NCI-H1417 (cell line): ENCODE data around the gene METTL5.
"Not testable (repeated sequence)": the region's sequence is repeated elsewhere in the genome, so short reads cannot be mapped to it uniquely, and the experiment has no call there.

Source experiments
- DNase-seq, 3 experiments: peaks; one replicate each; lab custom pipeline; 2025; lab: John Stamatoyannopoulos, UW

Gene METTL5

DNA sequence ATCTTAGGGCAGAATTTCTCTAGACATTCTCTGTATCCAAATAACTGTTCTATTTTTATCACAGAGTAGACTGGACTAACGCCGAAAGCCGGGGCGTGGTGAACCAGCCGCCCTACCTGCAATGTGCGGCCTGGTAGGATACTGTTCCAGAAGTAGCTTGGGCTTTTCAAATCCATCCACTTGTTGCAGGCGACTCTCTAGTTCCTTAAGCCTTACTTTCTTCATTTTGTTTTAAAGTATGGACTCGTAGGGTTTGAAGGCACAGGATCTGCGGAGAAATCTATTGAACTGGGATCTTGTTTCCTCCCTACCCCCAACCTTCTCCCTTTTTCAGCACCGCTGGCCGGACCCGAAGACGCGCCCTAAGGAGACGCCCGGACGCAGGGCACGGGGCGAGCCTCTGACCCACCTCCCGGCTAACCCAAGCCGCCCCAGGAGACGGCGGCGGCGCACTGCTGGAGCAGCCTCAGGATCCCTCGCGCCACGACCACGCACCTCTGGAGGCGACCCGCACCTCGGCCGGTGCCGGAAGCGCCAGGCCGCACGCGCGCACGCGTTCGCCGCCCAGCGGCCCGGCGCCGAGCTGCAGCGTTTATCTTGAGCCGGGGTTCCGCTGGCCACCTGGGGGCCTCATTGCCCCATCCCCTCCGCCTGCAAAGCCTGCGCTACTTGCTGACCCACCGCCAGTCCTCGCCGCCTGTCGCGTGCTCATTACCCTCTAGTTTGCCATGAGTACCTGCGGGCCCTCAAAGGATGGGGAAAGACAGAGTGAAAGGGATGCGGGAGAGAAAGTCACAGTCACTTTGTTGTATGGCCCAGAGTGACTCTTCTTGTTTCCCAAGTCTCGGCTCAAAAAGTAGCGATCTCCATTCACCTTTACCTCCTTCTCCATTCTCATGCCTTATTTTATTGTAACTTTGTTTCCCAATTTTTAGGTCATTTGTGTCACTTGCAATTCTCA lies at the start of gene METTL5:
TSS of gene METTL5 (minus strand) at position 533 of the 961 bp plus-strand sequence. CDS start at position 225, 308 bp downstream.
- peak; percentile 56 to 78 (median 63) for DNase-seq

DNA sequence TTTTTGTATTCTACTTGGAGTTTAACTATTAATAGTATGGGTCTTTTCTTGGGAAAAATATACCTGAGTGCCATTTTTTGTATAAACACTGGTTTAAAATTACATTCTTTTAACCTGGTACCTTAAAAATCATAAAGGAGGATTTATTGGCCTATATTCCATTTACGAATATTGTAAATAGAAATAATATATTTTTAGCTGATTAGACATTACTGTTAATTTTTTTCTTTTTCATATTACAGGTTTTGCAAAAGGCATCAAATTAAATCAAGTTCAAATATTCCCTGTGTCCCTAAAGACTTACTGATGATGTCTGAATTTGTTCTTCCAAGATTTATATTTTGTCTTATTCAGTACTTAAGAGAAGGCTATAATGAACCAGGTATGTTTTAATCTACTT lies 47.3 kb upstream of the METTL5 start:
- no peak for DNase-seq

DNA sequence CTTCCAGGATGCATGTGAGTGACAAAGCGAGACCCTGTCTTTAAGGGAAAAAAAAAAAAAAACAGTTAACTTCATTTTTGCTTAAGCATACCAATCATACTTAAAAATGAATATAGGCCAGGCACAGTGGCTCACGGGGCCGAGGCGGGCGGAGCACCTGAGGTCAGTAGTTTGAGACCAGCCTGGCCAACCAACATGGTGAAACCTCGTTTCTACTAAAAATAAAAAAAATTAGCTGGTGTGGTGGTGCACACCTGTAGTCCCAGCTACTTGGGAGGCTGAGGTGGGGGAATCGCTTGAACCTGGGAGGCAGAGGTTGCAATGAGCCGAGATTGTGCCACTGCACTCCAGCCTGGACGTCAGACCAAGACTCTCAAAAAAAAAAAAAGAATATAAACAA lies 46.7 kb upstream of the METTL5 start:
- not testable (repeated sequence) for DNase-seq

DNA sequence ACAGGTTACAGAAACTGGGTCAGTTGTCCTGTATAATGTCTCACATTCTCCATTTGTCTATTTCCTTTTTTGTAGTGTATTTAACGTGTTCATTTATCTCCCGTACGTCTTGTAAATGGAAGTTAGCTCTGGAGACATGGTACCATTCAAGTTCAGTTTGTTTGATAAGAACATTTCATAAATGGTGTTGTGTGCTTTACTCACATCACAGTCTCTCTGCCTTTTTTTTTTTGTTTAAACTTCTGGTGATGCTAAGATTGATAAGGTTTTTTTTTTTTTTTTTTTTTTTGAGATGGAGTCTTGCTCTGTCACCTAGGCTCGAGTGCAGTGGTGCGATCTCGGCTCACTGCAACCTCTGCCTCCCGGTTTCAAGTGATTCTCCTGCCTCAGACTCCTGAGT lies 44.2 kb upstream of the METTL5 start:
- DNase-seq, result no peak

DNA sequence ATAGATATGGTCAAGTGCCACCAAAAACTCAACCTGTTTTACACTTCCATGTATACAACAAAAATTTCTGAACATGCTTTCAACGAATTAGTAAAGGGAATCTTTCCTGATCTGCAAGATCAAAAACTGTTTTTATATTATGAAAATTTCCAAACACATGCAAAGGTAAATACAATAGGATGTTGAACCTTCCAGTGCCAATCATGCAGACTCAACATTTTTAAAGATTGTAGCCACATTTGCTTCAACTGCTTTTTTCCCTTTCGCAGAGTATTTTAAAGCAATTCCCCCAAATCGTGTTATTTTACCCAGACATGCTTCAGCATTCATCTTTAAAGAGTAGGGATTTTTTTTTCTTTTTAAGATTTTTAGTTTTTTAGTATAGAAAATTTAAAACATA lies 42.9 kb upstream of the METTL5 start:
- DNase-seq, result no peak

DNA sequence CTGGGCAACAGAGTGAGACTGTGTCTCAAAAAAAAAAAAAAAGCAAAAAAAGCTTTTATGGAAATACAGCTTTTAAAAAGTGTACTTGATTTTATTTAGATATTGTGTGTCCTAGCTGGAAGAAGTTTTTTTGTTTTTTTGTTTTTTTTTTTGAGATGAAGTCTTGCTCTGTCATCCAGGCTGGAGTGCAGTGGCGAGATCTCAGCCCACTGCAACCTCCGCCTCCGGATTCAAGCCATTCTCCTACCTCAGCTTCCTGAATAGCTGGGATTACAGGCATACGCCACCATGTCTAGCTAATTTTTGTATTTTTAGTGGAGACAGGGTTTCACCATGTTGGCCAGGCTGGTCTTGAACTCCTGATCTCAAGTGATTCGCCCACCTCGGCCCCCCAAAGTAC lies 41.5 kb upstream of the METTL5 start:
- DNase-seq, result not testable (repeated sequence)

DNA sequence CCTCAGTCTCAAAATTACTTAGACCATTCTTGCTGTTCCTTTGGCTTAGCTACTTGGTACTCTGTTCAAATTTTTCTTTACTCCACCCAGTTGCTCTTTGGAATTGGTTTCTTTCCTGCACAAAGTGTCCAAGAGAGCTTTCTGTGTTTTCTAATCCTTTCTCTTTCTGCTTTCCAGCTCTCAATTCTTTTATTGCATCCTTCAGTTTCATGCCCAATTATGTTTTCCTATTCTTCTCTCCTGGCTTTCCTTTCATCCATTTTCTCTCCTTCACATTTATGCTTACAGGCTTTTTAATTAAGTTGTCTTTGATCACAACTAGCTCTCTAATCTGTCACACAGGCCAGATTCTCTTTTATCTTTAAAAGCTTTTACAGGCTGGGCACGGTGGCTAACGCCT lies 40.8 kb upstream of the METTL5 start:
- DNase-seq, result no peak

DNA sequence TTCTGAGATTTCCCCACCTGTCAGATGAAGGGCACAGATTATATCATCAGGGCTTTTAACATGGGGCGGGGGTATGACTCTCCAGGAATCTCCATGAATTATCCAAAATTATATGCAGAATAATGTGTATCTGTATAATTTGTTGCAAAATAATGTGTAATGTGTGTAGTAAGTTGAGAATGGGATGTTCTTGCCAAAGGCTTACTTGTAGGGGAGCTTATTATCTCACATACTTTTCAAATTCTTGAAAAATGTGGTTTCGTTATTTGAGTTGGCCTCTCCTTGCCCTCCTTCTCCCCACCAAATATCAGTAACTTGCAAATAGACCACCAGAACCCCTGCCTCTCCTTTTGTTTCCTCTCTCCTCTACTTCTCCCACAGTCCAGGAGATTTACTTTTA lies 38.1 kb upstream of the METTL5 start:
- no peak for DNase-seq

DNA sequence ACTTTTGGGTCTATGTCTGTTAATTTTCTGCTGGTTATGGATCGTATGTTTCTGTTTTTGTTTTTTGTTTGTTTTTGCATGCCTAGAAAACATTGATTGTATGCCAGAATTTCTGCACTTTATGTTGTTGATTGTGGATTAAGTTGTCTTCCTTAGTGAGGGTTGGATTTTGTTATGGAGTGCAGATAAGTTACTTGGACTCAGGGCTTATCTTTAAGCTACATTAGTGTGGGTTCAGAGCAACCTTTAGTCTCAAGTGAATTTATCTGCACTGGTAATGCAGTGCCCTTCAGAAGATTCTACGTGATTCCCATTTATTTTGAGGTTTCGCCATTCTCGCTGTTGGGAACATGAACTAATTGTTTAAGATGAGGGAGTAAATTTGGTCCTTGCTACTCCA lies 35.4 kb upstream of the METTL5 start:
- DNase-seq, result no peak

DNA sequence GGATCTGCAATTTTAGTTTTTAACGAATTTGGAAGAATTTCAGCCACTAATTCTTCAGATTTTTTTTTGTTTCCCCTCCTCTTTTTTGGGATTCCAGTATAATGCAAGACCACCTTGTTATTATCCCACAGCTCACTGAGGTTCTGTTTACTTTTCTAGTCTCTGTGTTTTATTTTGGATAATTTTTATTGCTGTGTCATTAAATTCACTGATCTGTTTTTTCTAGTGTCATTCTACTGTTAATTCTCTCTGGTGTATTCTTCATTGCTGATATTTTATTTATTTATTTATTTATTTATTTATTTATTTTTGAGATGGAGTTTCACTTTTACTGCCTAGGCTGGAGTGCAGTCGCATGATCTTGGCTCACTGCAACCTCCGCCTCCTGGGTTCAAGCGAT lies 34.7 kb upstream of the METTL5 start:
- no peak for DNase-seq

DNA sequence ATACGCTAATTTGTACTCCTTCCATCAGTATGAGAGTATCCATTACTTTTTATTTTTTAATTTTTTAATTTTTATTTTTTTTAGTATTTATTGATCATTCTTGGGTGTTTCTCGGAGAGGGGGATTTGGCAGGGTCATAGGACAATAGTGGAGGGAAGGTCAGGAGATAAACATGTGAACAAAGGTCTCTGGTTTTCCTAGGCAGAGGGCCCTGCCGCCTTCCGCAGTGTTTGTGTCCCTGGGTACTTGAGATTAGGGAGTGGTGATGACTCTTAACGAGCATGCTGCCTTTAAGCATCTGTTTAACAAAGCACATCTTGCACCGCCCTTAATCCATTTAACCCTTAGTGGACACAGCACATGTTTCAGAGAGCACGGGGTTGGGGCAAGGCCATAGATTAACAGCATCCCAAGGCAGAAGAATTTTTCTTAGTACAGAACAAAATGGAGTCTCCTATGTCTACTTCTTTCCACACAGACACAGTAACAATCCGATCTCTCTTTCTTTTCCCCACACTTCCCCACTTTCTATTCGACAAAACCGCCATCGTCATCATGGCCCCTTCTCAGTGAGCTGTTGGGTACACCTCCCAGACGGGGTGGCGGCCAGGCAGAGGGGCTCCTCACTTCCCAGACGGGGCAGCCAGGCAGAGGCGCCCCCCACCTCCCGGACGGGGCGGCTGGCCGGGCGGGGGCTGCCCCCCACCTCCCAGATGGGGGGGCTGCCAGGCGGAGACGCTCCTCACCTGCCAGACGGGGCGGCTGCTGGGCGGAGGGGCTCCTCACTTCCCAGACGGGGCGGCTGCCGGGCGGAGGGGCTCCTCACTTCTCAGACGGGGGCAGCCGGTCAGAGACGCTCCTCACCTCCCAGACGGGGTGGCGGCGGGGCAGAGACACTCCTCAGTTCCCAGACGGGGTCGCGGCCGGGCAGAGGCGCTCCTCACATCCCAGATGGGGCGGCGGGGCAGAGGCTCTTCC lies 30.9 kb upstream of the METTL5 start:
- not testable (repeated sequence) for DNase-seq

DNA sequence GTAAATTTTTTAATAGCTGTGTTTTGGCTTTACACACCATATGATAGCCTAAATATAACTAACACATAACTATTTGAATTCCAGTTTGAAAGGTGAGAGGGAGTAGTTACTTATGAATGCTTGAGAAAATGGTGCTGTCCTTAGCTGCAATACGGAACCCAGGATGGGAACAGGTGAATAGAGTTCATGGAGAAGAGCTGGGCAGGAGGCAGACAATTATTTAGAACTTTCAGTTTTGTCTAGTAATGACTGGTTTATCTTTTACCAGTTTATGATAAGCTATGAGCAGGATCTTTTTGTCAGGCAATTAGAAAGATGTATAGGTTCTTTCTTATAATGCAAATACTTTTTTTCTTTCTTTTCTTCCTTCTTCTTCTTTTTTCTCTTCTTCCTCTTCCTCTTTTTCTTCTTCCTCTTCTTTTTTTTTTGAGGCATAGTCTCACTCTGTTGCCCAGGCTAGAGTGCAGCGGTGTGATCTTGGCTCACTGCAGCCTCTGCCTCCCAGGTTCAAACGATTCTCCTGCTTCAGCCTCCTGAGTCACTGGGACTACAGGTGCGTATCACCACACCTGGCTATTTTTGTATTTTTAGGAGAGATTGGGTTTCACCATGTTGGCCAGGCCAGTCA lies 28.4 kb upstream of the METTL5 start:
- no peak for DNase-seq

DNA sequence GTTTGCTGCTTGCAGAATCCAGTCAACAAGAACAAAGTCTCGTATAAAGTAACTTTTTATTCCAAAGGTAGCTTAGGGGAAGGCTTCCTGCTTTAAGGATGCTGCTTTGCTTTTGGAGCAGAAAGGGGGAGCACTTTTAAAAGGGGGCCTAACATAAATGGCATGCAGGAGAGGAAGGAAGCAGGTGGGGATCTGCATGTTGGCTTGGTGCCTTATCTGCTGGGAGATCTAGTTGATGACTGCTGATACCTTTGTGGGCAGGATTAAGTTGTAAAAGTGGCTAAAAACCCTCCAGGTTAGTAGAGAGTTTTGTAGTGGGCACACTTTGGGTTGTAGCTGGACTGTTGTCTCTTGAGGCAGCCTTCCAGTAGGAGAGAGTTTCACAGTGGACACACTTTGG lies 25.0 kb upstream of the METTL5 start:
- no peak for DNase-seq

DNA sequence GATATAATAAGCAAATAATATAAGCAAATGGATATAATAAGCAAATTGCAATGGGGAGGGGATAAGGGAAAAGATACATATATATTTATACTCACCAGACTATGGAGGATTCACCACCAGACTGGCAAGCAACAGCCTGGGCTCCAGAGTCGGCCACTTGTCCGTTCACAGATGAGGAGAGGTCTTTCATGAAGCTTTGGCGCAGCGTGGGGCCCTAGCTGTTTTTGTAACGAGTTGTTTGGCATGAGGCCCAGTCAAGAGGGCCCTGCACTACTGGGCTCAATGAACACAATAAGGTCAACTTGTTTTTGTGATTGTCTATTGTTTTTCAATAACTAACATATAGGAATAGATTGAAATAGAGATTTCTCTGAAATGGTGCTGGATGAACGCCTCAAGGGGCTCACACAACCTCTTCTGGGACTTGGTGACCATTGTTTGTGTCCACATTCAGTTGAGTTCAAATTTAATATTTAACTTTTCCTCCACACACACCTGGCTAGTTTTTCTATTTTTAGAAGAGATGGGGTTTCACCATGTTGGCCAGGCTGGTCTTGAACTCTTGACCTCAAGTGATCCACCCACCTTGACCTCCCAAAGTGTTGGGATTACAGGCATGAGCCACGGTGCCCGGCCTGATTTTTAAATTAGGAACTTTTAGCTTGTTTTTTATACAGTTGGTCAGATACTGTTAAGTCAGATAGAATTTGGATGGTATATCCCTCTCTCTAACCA lies 24.4 kb upstream of the METTL5 start:
- not testable (repeated sequence) for DNase-seq

DNA sequence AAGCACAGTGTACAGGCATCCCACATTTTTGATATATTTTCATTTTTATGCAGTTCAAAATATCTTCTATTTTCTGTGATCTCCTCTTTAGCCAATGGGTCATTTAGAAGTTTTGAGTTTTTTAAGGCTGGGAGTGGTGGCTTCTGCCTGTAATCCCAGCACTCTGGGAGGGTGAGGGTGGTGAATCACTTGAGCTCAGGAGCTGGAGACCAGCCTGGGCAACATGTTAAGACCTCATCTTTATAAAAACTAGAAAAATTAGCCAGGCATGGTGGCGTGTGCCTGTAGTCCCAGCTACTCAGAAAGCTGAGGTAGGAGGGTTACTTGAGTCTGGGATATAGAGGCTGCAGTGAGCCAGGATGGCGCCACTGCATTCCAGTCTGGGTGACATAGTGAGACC lies 20.3 kb upstream of the METTL5 start:
- no peak for DNase-seq

DNA sequence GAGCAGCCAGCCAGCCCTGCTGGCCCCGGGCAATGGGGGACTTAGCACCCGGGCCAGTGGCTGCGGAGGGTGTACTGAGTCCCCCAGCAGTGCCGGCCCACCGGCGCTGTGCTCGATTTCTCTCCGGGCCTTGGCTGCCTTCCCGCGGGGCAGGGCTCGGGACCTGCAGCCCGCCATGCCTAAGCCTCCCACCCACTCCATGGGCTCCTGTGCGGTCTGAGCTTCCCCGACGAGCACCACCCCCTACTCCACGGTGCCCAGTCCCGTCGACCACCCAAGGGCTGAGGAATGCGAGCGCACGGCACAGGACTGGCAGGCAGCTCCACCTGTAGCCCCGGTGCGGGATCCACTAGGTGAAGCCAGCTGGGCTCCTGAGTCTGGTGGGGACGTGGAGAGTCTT lies 16.9 kb upstream of the METTL5 start:
- DNase-seq, result not testable (repeated sequence)

DNA sequence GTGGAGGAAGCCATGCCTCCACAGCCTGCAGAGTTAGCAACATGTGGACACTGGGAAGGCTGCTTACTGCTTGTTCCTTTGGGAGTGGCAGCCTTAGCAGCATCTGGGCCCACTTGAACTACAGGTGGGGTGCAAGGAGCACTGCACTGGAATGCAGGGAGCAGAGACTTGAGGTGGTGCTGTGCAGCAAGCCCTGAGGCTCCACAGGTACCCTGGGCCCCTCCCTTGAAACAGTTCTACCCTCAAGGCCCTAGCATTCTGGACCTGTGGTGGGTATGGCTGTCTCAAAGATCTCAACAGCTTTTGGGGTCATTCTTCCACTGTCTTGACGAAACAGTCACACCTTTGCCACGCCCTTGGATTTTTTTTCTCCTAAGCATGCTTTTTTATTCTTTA lies 16.0 kb upstream of the METTL5 start:
- DNase-seq, result no peak

DNA sequence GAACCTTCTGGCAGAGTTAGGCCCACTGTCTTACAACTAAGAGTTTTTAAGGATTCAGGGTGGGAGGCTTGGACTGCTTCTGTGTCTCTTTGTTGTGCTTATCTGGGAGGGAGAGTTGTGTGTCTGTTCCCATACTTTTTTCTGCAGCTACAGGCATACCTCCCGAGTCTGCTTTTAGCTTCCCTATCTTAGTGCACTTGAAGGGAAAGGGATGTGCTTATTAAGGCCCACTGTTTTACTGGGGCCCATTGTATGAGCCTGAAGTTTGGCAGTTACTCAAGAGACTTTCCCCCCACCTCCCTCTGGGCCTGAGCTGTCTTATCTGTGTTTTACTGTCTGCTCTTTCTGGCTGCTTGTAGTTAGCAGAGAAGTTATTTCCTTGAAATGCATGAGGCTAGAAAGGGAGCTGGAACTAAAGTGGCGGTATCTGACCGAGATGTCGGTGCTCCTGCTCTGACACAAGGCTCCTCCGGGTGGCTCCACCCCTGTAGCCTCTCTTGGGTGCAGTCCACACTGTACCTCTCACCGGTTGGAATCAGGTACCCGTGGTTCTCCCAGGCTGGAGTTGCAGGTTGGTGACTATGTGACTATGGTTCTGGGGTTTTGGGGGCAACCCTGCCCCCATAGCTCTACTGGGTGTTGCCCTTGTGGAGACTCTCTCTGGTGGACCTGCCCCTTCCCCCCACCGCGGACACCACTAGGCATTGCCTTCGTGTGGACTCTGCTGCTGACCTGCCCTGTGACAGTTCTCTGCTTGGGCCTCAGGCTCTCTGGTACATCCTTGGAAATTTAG lies 15.4 kb upstream of the METTL5 start:
- DNase-seq, result no peak

DNA sequence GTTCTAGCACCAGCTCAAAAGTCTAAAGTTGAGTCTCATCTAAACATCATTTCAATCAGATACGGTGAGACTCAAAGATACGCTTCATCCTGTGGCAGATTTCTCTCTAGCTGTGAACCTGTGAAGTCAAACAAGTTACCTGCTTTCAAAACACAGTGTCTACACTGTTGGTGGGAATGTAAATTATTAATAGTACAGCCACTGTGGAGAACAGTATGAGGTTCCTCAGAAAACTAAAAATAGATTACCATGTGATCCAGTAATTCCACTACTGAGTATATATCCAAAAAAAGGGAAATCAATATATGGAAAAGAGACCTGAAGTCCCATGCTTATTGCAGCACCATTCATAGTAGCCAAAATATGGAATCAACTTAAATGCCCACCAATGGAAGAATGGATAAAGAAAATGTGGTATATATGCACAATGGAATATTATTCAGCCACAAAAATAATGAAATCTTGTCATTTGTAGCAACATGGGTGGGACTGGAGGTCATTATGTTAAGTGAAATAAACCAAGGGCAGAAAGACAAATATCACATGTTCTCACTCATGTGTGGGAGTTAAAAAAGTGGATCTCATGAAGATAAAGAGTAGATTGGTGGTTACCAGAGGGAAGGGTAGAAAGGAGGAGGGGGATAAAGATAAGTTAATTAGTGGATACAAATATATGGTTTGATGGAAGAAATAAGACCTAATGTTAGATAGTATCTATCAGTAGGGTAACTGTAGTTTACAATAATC lies 14.2 kb upstream of the METTL5 start:
- DNase-seq, result no peak

DNA sequence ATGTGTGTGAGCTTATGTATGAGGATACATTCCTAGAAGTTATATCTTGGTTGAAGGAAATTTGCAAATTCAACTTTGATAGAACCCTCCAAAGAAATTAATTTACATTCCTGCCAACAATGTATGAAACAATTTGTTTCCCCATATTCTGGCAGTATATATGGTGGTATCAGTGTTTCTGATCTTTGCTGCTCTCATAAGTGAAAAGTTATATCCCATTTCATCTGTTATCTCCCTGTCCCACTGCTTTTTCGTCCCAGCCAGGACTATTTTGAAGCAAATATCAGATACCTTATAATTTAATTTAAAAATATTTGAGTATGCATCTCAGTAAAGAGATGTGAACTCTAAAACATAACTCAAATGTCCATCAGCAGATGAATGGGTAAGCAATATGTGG lies 9.7 kb upstream of the METTL5 start:
- no peak for DNase-seq
